ENCODE measurements around the gene GOLGA8K.
"Not testable (repeated sequence)": the region's sequence is repeated elsewhere in the genome, so short reads cannot be mapped to it uniquely, and the experiment has no call there.

GOLGA8K gene

GRCh38 chr15:32394745-32395144, 8.3 kb downstream of the GOLGA8K start:
- not testable (repeated sequence) for H3K36me3 ChIP-seq (ENCODE audit: insufficient read depth, low read length); H3K9me3 ChIP-seq (ENCODE audit: insufficient read depth, low read length, severe bottlenecking); H3K79me2 ChIP-seq (ENCODE audit: insufficient read depth, low read length); H3K4me3 ChIP-seq (ENCODE audit: low read depth in 1 of 2, low read length in 2 of 2); DNase-seq; H3K4me2 ChIP-seq (ENCODE audit: insufficient read depth, low read length); ATAC-seq (ENCODE audit: insufficient read depth, low read depth); H3K27me3 ChIP-seq (ENCODE audit: insufficient read depth, low read length, poor library complexity); H3K4me1 ChIP-seq (ENCODE audit: insufficient read depth, low read length); H4K20me1 ChIP-seq (ENCODE audit: insufficient read depth, low read length); H2AFZ ChIP-seq (ENCODE audit: low read depth, low read length); H3K9ac ChIP-seq (ENCODE audit: low read depth, low read length); H3K27ac ChIP-seq (ENCODE audit: low read length)

DNA sequence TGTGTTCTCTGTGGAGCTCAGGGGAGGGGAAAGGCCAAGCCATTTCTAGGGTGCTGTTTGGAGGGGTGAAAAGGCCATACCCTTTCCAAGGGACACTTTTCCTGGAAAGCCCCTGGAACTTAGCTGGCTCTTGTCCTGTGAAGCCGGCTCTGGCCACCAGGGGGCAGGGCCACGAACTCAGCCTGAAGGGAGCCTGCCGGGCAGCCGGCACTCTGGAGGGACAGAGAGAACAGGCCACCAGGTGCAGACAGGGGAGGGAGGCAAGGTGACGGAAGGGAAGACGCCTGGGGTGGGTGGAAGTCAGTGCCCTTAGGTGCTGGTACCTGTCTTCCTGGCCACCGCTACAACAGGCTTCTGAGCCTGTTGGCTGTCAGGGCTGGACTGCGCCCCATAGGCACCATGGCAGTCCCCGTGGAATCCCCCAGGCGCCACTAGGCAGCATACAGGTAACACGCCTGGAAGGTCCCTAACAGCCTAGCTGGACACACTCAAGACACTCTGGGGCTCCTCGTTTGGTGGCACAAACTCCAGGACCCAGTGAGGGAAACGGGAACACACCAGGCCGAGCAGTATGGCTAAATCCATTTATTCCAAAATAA, 14.9 kb downstream of the GOLGA8K start:
- DNase-seq = not testable (repeated sequence)
- 0 out of 3 replicates have a peak, but pooled peaks have one; percentile 37 for ATAC-seq (ENCODE audit: insufficient read depth, low read depth)

DNA sequence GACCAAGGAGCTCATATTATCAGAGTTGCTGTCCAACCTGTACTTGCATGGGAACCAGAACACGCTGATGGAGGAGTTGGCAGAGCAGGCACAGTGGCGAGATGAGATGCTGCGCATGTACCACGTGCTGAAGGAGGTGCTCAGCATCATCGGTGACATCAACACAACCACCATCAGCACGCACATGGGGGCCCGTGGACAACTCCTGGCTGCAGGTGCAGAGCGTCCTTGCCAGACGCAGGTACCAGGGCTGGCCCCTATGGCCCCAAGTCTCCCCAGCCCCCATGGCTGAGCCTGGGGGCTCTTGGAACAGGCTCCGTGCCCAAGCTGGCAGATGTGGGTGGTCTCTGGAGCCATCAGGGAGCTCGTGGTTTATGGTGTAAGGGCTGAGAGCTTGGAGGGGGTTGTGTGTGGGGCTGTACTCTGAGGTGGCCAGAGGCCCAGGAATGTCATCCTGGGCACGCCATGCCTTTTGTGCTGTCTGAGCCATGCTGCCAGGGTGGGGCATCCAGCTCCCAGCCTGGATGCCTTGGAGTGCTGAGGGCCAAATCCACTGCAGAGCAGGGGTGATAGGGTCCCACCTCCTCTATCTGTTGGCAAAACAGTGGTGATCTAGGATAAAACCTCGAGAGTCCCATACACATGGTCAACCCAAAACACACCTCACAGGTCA, 17.1 kb downstream of the GOLGA8K start:
- H3K9ac ChIP-seq (ENCODE audit: low read depth, low read length); DNase-seq; H3K4me2 ChIP-seq (ENCODE audit: insufficient read depth, low read length); H3K79me2 ChIP-seq (ENCODE audit: insufficient read depth, low read length); H3K27ac ChIP-seq (ENCODE audit: low read length); H3K4me1 ChIP-seq (ENCODE audit: insufficient read depth, low read length); H3K27me3 ChIP-seq (ENCODE audit: insufficient read depth, low read length, poor library complexity); H3K4me3 ChIP-seq (ENCODE audit: low read depth in 1 of 2, low read length in 2 of 2); H4K20me1 ChIP-seq (ENCODE audit: insufficient read depth, low read length); H3K9me3 ChIP-seq (ENCODE audit: insufficient read depth, low read length, severe bottlenecking); ATAC-seq (ENCODE audit: insufficient read depth, low read depth); H3K36me3 ChIP-seq (ENCODE audit: insufficient read depth, low read length); H2AFZ ChIP-seq (ENCODE audit: low read depth, low read length): not testable (repeated sequence)

More for the DNA sequence above, 14.9 kb downstream of the GOLGA8K start:
- H3K36me3 ChIP-seq (ENCODE audit: insufficient read depth, low read length); H3K9me3 ChIP-seq (ENCODE audit: insufficient read depth, low read length, severe bottlenecking); H2AFZ ChIP-seq (ENCODE audit: low read depth, low read length); H3K27me3 ChIP-seq (ENCODE audit: insufficient read depth, low read length, poor library complexity); H3K4me1 ChIP-seq (ENCODE audit: insufficient read depth, low read length); H3K9ac ChIP-seq (ENCODE audit: low read depth, low read length); H3K4me3 ChIP-seq (ENCODE audit: low read depth in 1 of 2, low read length in 2 of 2); H4K20me1 ChIP-seq (ENCODE audit: insufficient read depth, low read length); H3K4me2 ChIP-seq (ENCODE audit: insufficient read depth, low read length); H3K79me2 ChIP-seq (ENCODE audit: insufficient read depth, low read length); H3K27ac ChIP-seq (ENCODE audit: low read length): not testable (repeated sequence)

- H3K27me3 ChIP-seq (ENCODE audit: insufficient read depth, low read length, poor library complexity); H3K79me2 ChIP-seq (ENCODE audit: insufficient read depth, low read length); H3K27ac ChIP-seq (ENCODE audit: low read length); H3K4me2 ChIP-seq (ENCODE audit: insufficient read depth, low read length); H3K4me1 ChIP-seq (ENCODE audit: insufficient read depth, low read length); H4K20me1 ChIP-seq (ENCODE audit: insufficient read depth, low read length); H2AFZ ChIP-seq (ENCODE audit: low read depth, low read length); H3K9ac ChIP-seq (ENCODE audit: low read depth, low read length); ATAC-seq (ENCODE audit: insufficient read depth, low read depth); H3K36me3 ChIP-seq (ENCODE audit: insufficient read depth, low read length); DNase-seq; H3K4me3 ChIP-seq (ENCODE audit: low read depth in 1 of 2, low read length in 2 of 2); H3K9me3 ChIP-seq (ENCODE audit: insufficient read depth, low read length, severe bottlenecking): not testable (repeated sequence)
Measured at GRCh38 chr15:32374185-32374584, 28.9 kb downstream of the GOLGA8K start.

DNA sequence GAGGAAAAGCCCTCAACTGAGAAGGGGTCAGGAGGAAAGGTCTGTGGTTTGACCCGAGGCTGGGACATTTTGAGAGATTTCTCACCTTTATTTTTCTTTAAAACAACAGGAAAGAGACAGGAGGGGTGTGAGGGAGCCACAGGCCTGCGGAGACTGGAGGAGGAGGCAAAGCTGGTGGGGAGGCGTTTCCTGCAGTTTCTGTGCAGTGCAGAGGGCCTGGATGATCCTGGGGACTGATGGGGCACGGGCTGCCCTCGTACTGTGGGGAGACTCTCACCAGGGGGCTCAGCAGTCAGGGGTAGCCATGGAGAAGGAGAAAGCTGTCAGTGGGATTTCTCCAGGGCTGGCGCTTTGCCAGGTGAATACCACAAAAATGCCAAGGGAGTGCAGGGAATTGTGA, 29.4 kb downstream of the GOLGA8K start:
- not testable (repeated sequence) for H3K9me3 ChIP-seq (ENCODE audit: insufficient read depth, low read length, severe bottlenecking); H3K4me2 ChIP-seq (ENCODE audit: insufficient read depth, low read length); H3K4me1 ChIP-seq (ENCODE audit: insufficient read depth, low read length); H3K79me2 ChIP-seq (ENCODE audit: insufficient read depth, low read length); H3K4me3 ChIP-seq (ENCODE audit: low read depth in 1 of 2, low read length in 2 of 2); ATAC-seq (ENCODE audit: insufficient read depth, low read depth); DNase-seq; H3K36me3 ChIP-seq (ENCODE audit: insufficient read depth, low read length); H4K20me1 ChIP-seq (ENCODE audit: insufficient read depth, low read length); H3K27me3 ChIP-seq (ENCODE audit: insufficient read depth, low read length, poor library complexity); H3K27ac ChIP-seq (ENCODE audit: low read length); H3K9ac ChIP-seq (ENCODE audit: low read depth, low read length); H2AFZ ChIP-seq (ENCODE audit: low read depth, low read length)

DNA sequence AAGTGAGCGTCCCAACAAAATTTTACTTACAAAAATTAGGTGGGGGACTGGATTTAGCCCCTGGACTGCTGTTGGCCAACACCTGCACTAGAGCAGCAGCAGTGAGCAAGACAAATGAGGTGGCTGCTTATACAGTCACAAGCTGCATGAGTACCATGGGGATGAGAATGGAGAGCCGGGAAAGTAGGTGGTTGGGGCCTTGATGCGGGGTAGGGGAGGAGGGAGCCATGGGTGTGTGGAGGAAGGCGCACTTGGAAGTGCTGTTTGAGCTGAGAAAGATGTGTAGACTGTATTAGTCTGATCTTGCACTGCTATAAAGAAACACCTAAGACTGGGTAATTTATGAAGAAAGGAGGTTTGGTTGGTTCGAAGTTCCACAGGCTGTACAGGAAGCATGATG, 31.0 kb downstream of the GOLGA8K start:
- not testable (repeated sequence) for H3K9me3 ChIP-seq (ENCODE audit: insufficient read depth, low read length, severe bottlenecking); ATAC-seq (ENCODE audit: insufficient read depth, low read depth); H3K27ac ChIP-seq (ENCODE audit: low read length); H3K4me3 ChIP-seq (ENCODE audit: low read depth in 1 of 2, low read length in 2 of 2); H3K9ac ChIP-seq (ENCODE audit: low read depth, low read length); H3K4me2 ChIP-seq (ENCODE audit: insufficient read depth, low read length); H3K36me3 ChIP-seq (ENCODE audit: insufficient read depth, low read length); H4K20me1 ChIP-seq (ENCODE audit: insufficient read depth, low read length); H3K27me3 ChIP-seq (ENCODE audit: insufficient read depth, low read length, poor library complexity); H2AFZ ChIP-seq (ENCODE audit: low read depth, low read length); H3K4me1 ChIP-seq (ENCODE audit: insufficient read depth, low read length); DNase-seq; H3K79me2 ChIP-seq (ENCODE audit: insufficient read depth, low read length)

DNA sequence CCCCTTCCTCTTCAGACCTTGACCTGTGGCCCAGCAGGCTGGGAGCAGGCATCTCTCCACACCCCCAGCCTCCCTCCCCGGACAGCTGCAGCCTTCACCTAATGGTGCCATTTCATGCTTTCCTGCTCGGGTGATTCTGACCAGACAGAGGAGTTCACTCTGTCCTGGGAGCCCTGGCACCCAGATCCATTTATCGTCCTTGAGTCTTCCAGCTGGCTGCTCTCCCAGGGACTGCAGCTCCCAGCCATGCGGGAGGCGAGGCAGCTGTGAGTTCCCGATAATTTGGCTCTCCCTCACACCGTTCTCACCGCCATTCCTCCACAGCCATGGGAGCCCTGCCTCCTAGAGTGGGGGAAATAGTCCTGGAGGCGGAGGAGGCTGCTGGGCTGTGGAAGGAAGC, 32.6 kb downstream of the GOLGA8K start:
- H3K79me2 ChIP-seq (ENCODE audit: insufficient read depth, low read length); H3K4me2 ChIP-seq (ENCODE audit: insufficient read depth, low read length); H3K27ac ChIP-seq (ENCODE audit: low read length); H3K9me3 ChIP-seq (ENCODE audit: insufficient read depth, low read length, severe bottlenecking); ATAC-seq (ENCODE audit: insufficient read depth, low read depth); H3K4me3 ChIP-seq (ENCODE audit: low read depth in 1 of 2, low read length in 2 of 2); H3K27me3 ChIP-seq (ENCODE audit: insufficient read depth, low read length, poor library complexity); H3K36me3 ChIP-seq (ENCODE audit: insufficient read depth, low read length); H2AFZ ChIP-seq (ENCODE audit: low read depth, low read length); H3K4me1 ChIP-seq (ENCODE audit: insufficient read depth, low read length); DNase-seq; H3K9ac ChIP-seq (ENCODE audit: low read depth, low read length); H4K20me1 ChIP-seq (ENCODE audit: insufficient read depth, low read length): not testable (repeated sequence)

GRCh38 chr15:32370064-32370463, 33.0 kb downstream of the GOLGA8K start:
- ATAC-seq (ENCODE audit: insufficient read depth, low read depth); H3K4me3 ChIP-seq (ENCODE audit: low read depth in 1 of 2, low read length in 2 of 2): not testable (repeated sequence)

More at GRCh38 chr15:32370064-32370463, 33.0 kb downstream of the GOLGA8K start:
- H3K79me2 ChIP-seq (ENCODE audit: insufficient read depth, low read length); H3K4me2 ChIP-seq (ENCODE audit: insufficient read depth, low read length); H3K27me3 ChIP-seq (ENCODE audit: insufficient read depth, low read length, poor library complexity); H4K20me1 ChIP-seq (ENCODE audit: insufficient read depth, low read length); H3K9ac ChIP-seq (ENCODE audit: low read depth, low read length); H3K4me1 ChIP-seq (ENCODE audit: insufficient read depth, low read length); H3K36me3 ChIP-seq (ENCODE audit: insufficient read depth, low read length); DNase-seq; H3K9me3 ChIP-seq (ENCODE audit: insufficient read depth, low read length, severe bottlenecking); H3K27ac ChIP-seq (ENCODE audit: low read length); H2AFZ ChIP-seq (ENCODE audit: low read depth, low read length): not testable (repeated sequence)

Measured in DND-41 (cell line).